Liver (tissue), 3 donors: ENCODE results near the gene CHAC1.

Source experiments
- EGR1 ChIP-seq, 2 donors: IDR thresholded peaks; 2 replicates each; pipeline ENCODE4 v1.6.1; 2016 to 2018; ENCODE audit warnings: antibody characterized with exemption in 2 of 2, low read depth in 2 of 2
- FOXA1 ChIP-seq: IDR thresholded peaks from 2 replicates; pipeline ENCODE4 v1.6.1; 2016; ENCODE audit warnings: antibody characterized with exemption
- GABPA ChIP-seq, 2 donors: IDR thresholded peaks in 1 of 2; conservative IDR thresholded peaks in 1 of 2; 2 replicates each; pipeline ENCODE4 v1.6.1; 2016; ENCODE audit warnings: antibody characterized with exemption in 2 of 2, mild to moderate bottlenecking in 1 of 2, moderate library complexity in 1 of 2
- JUND ChIP-seq, 2 donors: IDR thresholded peaks; 2 replicates each; pipeline ENCODE4 v1.6.1; 2016; ENCODE audit warnings: antibody characterized with exemption in 2 of 2
- NR2F2 ChIP-seq: IDR thresholded peaks from 2 replicates; pipeline ENCODE4 v1.6.1; 2016; ENCODE audit warnings: antibody characterized with exemption
- RAD21 ChIP-seq, 2 donors: IDR thresholded peaks; 2 replicates each; pipeline ENCODE4 v1.6.1; 2016; ENCODE audit warnings: antibody characterized with exemption in 2 of 2, mild to moderate bottlenecking in 2 of 2
- SP1 ChIP-seq: IDR thresholded peaks from 2 replicates; pipeline ENCODE4 v1.6.1; 2018; ENCODE audit warnings: antibody characterized with exemption, mild to moderate bottlenecking
- TAF1 ChIP-seq: conservative IDR thresholded peaks from 2 replicates; pipeline ENCODE4 v1.6.1; 2016; ENCODE audit warnings: antibody characterized with exemption, mild to moderate bottlenecking
- YY1 ChIP-seq: IDR thresholded peaks from 2 replicates; pipeline ENCODE4 v1.6.1; 2016; ENCODE audit warnings: antibody characterized with exemption, mild to moderate bottlenecking
- TF ChIP-seq, protein P1 (sequence below): fragments of 150-350 bp; IDR thresholded peaks from 2 replicates; pipeline ENCODE4 v1.5.1; 2017; ENCODE audit warnings: improper control_type of control experiment, low read depth, low read length; ENCODE audit not compliant: missing input control
- TF ChIP-seq, protein P2 (sequence below): IDR thresholded peaks from 2 replicates; pipeline ENCODE4 v1.6.1; 2016; ENCODE audit warnings: antibody characterized with exemption, mild to moderate bottlenecking
- TF ChIP-seq, protein P3 (sequence below): IDR thresholded peaks from 2 replicates; pipeline ENCODE4 v1.6.1; 2016; ENCODE audit warnings: antibody characterized with exemption
- TF ChIP-seq, protein P4 (sequence below): IDR thresholded peaks from 2 replicates; pipeline ENCODE4 v1.6.1; 2016; ENCODE audit warnings: antibody characterized with exemption
- TF ChIP-seq, protein P5 (sequence below): IDR thresholded peaks from 2 replicates; pipeline ENCODE4 v1.6.1; 2016; ENCODE audit warnings: antibody characterized with exemption
- donor health status: healthy.
- donor health status: healthy.

DNA sequence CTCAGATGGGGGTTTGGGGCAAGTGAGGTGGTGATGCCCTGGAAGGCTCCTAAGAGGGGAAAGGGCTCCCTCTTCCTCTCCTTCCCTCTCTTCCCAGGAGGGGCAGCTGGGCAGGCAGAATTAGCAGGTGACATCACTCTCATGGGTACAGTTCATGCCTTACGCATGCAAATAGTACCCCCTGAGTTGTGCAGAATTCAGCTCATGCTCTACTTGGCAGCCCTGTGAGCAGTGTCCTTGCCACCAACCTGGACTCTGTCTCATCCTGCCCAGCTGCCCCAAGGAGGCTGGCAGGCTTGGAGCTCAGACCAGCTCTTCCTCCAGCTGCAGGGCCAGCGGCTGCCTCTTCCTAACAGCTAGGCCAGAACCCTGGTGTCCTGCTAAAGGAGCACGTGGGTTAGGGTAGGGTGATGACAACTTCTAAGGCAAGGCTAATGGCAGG, 3.3 kb downstream of the CHAC1 start:
- TF ChIP-seq, protein P1, sequence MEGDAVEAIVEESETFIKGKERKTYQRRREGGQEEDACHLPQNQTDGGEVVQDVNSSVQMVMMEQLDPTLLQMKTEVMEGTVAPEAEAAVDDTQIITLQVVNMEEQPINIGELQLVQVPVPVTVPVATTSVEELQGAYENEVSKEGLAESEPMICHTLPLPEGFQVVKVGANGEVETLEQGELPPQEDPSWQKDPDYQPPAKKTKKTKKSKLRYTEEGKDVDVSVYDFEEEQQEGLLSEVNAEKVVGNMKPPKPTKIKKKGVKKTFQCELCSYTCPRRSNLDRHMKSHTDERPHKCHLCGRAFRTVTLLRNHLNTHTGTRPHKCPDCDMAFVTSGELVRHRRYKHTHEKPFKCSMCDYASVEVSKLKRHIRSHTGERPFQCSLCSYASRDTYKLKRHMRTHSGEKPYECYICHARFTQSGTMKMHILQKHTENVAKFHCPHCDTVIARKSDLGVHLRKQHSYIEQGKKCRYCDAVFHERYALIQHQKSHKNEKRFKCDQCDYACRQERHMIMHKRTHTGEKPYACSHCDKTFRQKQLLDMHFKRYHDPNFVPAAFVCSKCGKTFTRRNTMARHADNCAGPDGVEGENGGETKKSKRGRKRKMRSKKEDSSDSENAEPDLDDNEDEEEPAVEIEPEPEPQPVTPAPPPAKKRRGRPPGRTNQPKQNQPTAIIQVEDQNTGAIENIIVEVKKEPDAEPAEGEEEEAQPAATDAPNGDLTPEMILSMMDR: no peak
- TF ChIP-seq, protein P2, sequence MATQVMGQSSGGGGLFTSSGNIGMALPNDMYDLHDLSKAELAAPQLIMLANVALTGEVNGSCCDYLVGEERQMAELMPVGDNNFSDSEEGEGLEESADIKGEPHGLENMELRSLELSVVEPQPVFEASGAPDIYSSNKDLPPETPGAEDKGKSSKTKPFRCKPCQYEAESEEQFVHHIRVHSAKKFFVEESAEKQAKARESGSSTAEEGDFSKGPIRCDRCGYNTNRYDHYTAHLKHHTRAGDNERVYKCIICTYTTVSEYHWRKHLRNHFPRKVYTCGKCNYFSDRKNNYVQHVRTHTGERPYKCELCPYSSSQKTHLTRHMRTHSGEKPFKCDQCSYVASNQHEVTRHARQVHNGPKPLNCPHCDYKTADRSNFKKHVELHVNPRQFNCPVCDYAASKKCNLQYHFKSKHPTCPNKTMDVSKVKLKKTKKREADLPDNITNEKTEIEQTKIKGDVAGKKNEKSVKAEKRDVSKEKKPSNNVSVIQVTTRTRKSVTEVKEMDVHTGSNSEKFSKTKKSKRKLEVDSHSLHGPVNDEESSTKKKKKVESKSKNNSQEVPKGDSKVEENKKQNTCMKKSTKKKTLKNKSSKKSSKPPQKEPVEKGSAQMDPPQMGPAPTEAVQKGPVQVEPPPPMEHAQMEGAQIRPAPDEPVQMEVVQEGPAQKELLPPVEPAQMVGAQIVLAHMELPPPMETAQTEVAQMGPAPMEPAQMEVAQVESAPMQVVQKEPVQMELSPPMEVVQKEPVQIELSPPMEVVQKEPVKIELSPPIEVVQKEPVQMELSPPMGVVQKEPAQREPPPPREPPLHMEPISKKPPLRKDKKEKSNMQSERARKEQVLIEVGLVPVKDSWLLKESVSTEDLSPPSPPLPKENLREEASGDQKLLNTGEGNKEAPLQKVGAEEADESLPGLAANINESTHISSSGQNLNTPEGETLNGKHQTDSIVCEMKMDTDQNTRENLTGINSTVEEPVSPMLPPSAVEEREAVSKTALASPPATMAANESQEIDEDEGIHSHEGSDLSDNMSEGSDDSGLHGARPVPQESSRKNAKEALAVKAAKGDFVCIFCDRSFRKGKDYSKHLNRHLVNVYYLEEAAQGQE: no peak
- TF ChIP-seq TAF1: no peak
- TF ChIP-seq JUND (IDR thresholded peaks at IDR 0.05): no peak
- no peak for TF ChIP-seq FOXA1
- no peak for TF ChIP-seq EGR1 (IDR thresholded peaks at IDR 0.05; ENCODE audit: low read depth in 2 of 2)
- TF ChIP-seq RAD21 (IDR thresholded peaks at IDR 0.05): no peak
- TF ChIP-seq, protein P3, sequence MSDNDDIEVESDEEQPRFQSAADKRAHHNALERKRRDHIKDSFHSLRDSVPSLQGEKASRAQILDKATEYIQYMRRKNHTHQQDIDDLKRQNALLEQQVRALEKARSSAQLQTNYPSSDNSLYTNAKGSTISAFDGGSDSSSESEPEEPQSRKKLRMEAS: no peak
- TF ChIP-seq YY1: no peak
- TF ChIP-seq GABPA (IDR thresholded peaks at IDR 0.05 in 1 of 2, conservative IDR thresholded peaks at IDR 0.05 in 1 of 2): no peak
- no peak for TF ChIP-seq SP1
- TF ChIP-seq, protein P4, sequence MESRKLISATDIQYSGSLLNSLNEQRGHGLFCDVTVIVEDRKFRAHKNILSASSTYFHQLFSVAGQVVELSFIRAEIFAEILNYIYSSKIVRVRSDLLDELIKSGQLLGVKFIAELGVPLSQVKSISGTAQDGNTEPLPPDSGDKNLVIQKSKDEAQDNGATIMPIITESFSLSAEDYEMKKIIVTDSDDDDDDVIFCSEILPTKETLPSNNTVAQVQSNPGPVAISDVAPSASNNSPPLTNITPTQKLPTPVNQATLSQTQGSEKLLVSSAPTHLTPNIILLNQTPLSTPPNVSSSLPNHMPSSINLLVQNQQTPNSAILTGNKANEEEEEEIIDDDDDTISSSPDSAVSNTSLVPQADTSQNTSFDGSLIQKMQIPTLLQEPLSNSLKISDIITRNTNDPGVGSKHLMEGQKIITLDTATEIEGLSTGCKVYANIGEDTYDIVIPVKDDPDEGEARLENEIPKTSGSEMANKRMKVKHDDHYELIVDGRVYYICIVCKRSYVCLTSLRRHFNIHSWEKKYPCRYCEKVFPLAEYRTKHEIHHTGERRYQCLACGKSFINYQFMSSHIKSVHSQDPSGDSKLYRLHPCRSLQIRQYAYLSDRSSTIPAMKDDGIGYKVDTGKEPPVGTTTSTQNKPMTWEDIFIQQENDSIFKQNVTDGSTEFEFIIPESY: no peak
- no peak for TF ChIP-seq NR2F2
- TF ChIP-seq, protein P5, sequence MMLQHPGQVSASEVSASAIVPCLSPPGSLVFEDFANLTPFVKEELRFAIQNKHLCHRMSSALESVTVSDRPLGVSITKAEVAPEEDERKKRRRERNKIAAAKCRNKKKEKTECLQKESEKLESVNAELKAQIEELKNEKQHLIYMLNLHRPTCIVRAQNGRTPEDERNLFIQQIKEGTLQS: no peak
